SK-MEL-5 (cell line): ENCODE results near the gene C6. TPM values are rescaled to one million over a fixed set of nuclear protein-coding genes. Genes with fewer than 3 reads are reported as not detected.
"Not testable (repeated sequence)": the region's sequence is repeated elsewhere in the genome, so short reads cannot be mapped to it uniquely, and the experiment has no call there.

Experiments used
- DNase-seq: peaks from one replicate; pipeline ENCODE4 v3.0.0-alpha.2; 2016; ENCODE audit warnings: low read depth, low spot score
- in situ Hi-C: cut with HindIII; loops from 2 replicates; pipeline ENCODE4 v1.10.0; 2016; ENCODE audit warnings: low sequenced_read_pairs, high pct_unique_total_duplicates, low pct_unique_long_range_greater_than_20kb
- total RNA-seq: library from RNA; depleted of rRNA; stranded (reverse); fragments of >200 nt; shearing (Covaris generic); gene quantifications from 2 replicates; pipeline ENCODE4 v1.2.3, GENCODE V29; 2014

Gene C6
- total RNA-seq, 1 experiment from 2014 or later, result not detected

GRCh38 chr5:41205475-41205874 lies 7.9 kb downstream of the C6 start:
- in situ Hi-C loops, DNase-seq: not testable (repeated sequence)

- in situ Hi-C loops, result no loop called here
- no peak for DNase-seq
Observed at GRCh38 chr5:41203033-41203432, 10.3 kb downstream of the C6 start.

- in situ Hi-C loops, result no loop called here
- DNase-seq, result no peak
Observed at GRCh38 chr5:41201082-41201772, 12.1 kb downstream of the C6 start.

GRCh38 chr5:41200506-41200905 lies 12.8 kb downstream of the C6 start:
- in situ Hi-C loops, result no loop called here
- peak; percentile 46 for DNase-seq

GRCh38 chr5:41199660-41200059 lies 13.7 kb downstream of the C6 start:
- in situ Hi-C loops, result no loop called here
- DNase-seq, result no peak

GRCh38 chr5:41196197-41196596 lies 17.1 kb downstream of the C6 start:
- DNase-seq, result no peak
- in situ Hi-C loops, result no loop called here

GRCh38 chr5:41195228-41195627 lies 18.1 kb downstream of the C6 start:
- no peak for DNase-seq
- in situ Hi-C loops, result no loop called here

GRCh38 chr5:41194339-41194738 lies 19.0 kb downstream of the C6 start:
- in situ Hi-C loops, result no loop called here
- no peak for DNase-seq

- in situ Hi-C loops, result no loop called here
Observed at GRCh38 chr5:41193456-41194205, 19.7 kb downstream of the C6 start.

GRCh38 chr5:41191249-41191648 lies 22.1 kb downstream of the C6 start:
- DNase-seq, result no peak
- in situ Hi-C loops, result no loop called here

More at GRCh38 chr5:41193456-41194205, 19.7 kb downstream of the C6 start:
- no peak for DNase-seq

- in situ Hi-C loops, result no loop called here
- DNase-seq, result no peak
Observed at GRCh38 chr5:41186143-41186542, 27.2 kb downstream of the C6 start.

- in situ Hi-C loops, result not testable (repeated sequence)
Observed at GRCh38 chr5:41183331-41183730, 30.0 kb downstream of the C6 start.

GRCh38 chr5:41182666-41183065 lies 30.7 kb downstream of the C6 start:
- no peak for DNase-seq
- in situ Hi-C loops, result no loop called here

More at GRCh38 chr5:41183331-41183730, 30.0 kb downstream of the C6 start:
- DNase-seq, result not testable (repeated sequence)

GRCh38 chr5:41181691-41182564 lies 31.4 kb downstream of the C6 start:
- in situ Hi-C loops, result no loop called here
- no peak for DNase-seq

GRCh38 chr5:41176952-41177351 lies 36.4 kb downstream of the C6 start:
- in situ Hi-C loops, result no loop called here
- DNase-seq, result no peak

- in situ Hi-C loops, result no loop called here
- DNase-seq, result no peak
Observed at GRCh38 chr5:41172012-41172411, 41.3 kb downstream of the C6 start.

- in situ Hi-C loops, result no loop called here
- DNase-seq, result no peak
Observed at GRCh38 chr5:41161271-41161670, 52.1 kb downstream of the C6 start.

- in situ Hi-C loops, result no loop called here
Observed at GRCh38 chr5:41157272-41157894, 55.9 kb downstream of the C6 start.

More at GRCh38 chr5:41157272-41157894, 55.9 kb downstream of the C6 start:
- no peak for DNase-seq
